ENCODE results near the gene CAB39L.

- TF ChIP-seq CEBPB (IDR thresholded peaks at IDR 0.05) (no peak), EGR1 (IDR thresholded peaks at IDR 0.05) (no peak)
Measured at GRCh38 chr13:49456156-49456555, 12.3 kb upstream of the CAB39L start.

Data from Ishikawa (cell line).